ENCODE data around the gene CKAP4.

CKAP4 gene

GRCh38 chr12:106219043-106219442 lies 28.8 kb downstream of the CKAP4 start:
- Histone ChIP-seq H3K4me1 (ENCODE audit: control insufficient read depth, insufficient read depth, low read length) (no peaks in the 10 kb centered on the region), H3K9ac (ENCODE audit: low read depth, low read length) (no peak overlapping the region), H3K27me3 (ENCODE audit: control insufficient read depth, insufficient read depth, low read length) (peaks cover 15% of the 10 kb centered on the region), H3K9me3 (replicated peaks; ENCODE audit: low read length) (peaks cover 11% of the 10 kb centered on the region), H3K4me2 (ENCODE audit: low read length) (no peak overlapping the region), H3K36me3 (ENCODE audit: insufficient read depth, low read length) (no peaks in the 10 kb centered on the region), H3K4me3 (ENCODE audit: low read length) (no peak overlapping the region)

GRCh38 chr12:106217706-106218105 lies 30.1 kb downstream of the CKAP4 start:
- no peak overlapping the region for H3K9ac ChIP-seq (ENCODE audit: low read depth, low read length)
- peaks cover 20% of the 10 kb centered on the region for H3K27me3 ChIP-seq (ENCODE audit: control insufficient read depth, insufficient read depth, low read length)
- peaks cover 11% of the 10 kb centered on the region for H3K9me3 ChIP-seq (replicated peaks; ENCODE audit: low read length)
- no peak overlapping the region for H3K4me3 ChIP-seq (ENCODE audit: low read length)
- H3K4me1 ChIP-seq (ENCODE audit: control insufficient read depth, insufficient read depth, low read length): no peaks in the 10 kb centered on the region
- no peaks in the 10 kb centered on the region for H3K36me3 ChIP-seq (ENCODE audit: insufficient read depth, low read length)
- no peak overlapping the region for H3K4me2 ChIP-seq (ENCODE audit: low read length)

GRCh38 chr12:106214571-106214970 lies 33.2 kb downstream of the CKAP4 start:
- H3K9me3 ChIP-seq (replicated peaks; ENCODE audit: low read length): peaks cover 11% of the 10 kb centered on the region
- peaks cover 33% of the 10 kb centered on the region for H3K27me3 ChIP-seq (ENCODE audit: control insufficient read depth, insufficient read depth, low read length)
- no peaks in the 10 kb centered on the region for H3K36me3 ChIP-seq (ENCODE audit: insufficient read depth, low read length)
- H3K9ac ChIP-seq (ENCODE audit: low read depth, low read length): no peak overlapping the region
- H3K4me3 ChIP-seq (ENCODE audit: low read length): no peak overlapping the region
- H3K4me2 ChIP-seq (ENCODE audit: low read length): no peak overlapping the region
- H3K4me1 ChIP-seq (ENCODE audit: control insufficient read depth, insufficient read depth, low read length): no peaks in the 10 kb centered on the region

DNA sequence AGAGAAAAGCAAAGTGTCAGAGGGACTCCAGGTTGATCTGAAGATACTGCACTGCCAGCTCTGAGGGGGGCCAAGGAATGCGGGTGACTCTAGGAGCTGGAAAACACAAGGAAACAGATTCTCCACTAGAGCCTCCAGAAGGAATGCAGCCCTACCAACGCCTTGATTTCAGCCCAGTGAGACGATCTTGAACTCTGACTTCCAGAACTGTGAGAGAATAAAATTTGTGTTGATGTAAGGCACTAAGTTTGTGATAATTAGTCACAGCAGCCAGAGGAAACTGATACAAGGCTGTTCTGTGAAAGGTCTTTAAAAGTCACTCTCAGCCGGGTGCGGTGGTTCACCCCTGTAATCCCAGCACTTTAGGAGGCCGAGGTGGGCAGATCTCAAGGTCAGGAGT lies 34.2 kb downstream of the CKAP4 start:
- Histone ChIP-seq H3K4me3 (ENCODE audit: low read length) (no peak overlapping the region), H3K27me3 (ENCODE audit: control insufficient read depth, insufficient read depth, low read length) (peaks cover 33% of the 10 kb centered on the region), H3K4me2 (ENCODE audit: low read length) (no peak overlapping the region), H3K9me3 (replicated peaks; ENCODE audit: low read length) (peaks cover 11% of the 10 kb centered on the region), H3K36me3 (ENCODE audit: insufficient read depth, low read length) (no peaks in the 10 kb centered on the region), H3K9ac (ENCODE audit: low read depth, low read length) (no peak overlapping the region), H3K4me1 (ENCODE audit: control insufficient read depth, insufficient read depth, low read length) (no peaks in the 10 kb centered on the region)

- Histone ChIP-seq H3K4me3 (ENCODE audit: low read length) (no peak overlapping the region), H3K4me2 (ENCODE audit: low read length) (no peak overlapping the region), H3K36me3 (ENCODE audit: insufficient read depth, low read length) (no peaks in the 10 kb centered on the region), H3K27me3 (ENCODE audit: control insufficient read depth, insufficient read depth, low read length) (peaks cover 33% of the 10 kb centered on the region), H3K9me3 (replicated peaks; ENCODE audit: low read length) (no peaks in the 10 kb centered on the region), H3K9ac (ENCODE audit: low read depth, low read length) (no peak overlapping the region), H3K4me1 (ENCODE audit: control insufficient read depth, insufficient read depth, low read length) (no peaks in the 10 kb centered on the region)
Observed at GRCh38 chr12:106211973-106212372, 35.8 kb downstream of the CKAP4 start.

DNA sequence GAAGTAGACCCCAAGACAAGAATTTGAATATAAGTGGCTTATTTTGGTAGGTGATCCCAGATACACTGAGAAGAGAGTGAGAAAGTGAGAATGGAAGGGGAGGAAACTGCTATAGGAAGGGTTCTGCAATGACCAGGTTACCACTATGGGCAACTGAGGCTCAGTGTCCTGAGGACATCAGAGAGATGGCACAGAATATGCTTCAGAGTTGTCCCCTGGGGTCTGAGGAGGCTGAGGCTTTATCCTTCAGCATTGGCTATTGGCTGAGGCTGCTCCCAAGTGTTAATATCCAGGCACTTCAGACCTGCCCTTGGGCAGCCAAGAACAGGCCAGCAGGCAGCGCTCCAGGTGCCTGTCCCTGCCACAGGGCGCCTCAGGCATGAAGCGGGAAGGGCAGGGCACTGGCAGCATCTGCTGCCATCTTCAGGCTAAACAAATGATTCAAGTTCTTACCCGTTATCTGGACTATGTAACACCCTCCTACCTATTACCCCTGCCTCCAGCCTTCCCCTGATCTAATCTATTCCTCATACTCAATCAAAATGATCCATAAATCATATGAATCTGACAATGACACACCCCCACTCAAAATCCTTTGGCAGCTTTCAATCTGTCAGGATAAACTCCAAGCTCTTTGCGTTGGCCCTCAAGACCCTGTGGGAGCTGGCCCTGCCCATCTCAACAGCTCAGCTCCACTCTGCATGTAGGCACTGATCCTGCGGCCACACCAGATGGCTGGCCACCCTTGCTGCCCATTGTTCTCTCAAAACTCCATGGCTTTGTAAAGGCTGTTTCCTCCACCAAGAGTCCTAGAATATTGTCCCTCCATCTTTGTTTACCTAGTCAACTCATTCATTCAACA lies 42.4 kb downstream of the CKAP4 start:
- Histone ChIP-seq H3K4me3 (ENCODE audit: low read length) (no peak overlapping the region), H3K9ac (ENCODE audit: low read depth, low read length) (no peak overlapping the region), H3K4me2 (ENCODE audit: low read length) (no peak overlapping the region), H3K36me3 (ENCODE audit: insufficient read depth, low read length) (no peaks in the 10 kb centered on the region), H3K27me3 (ENCODE audit: control insufficient read depth, insufficient read depth, low read length) (peaks cover 3% of the 10 kb centered on the region), H3K4me1 (ENCODE audit: control insufficient read depth, insufficient read depth, low read length) (no peaks in the 10 kb centered on the region), H3K9me3 (replicated peaks; ENCODE audit: low read length) (no peaks in the 10 kb centered on the region)

DNA sequence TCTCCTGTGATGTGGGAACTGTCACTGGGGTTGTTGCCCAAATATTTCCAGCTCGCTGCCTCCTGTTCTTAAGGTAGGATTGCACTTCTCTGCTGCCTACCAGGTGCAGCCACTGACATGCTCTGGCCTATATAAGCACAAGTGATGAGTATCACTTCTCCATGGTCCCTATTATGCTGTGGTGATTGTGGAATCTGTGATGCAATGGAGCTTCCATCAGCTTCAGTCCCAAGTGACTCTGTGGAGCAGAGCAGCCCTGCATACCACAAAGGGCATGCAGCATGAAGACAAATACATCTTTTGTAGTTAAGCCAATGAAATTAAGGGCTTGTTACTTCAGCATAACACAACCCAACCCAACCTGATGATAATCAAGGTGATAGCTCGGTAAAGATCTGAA lies 43.5 kb downstream of the CKAP4 start:
- H3K4me3 ChIP-seq (ENCODE audit: low read length): no peak overlapping the region
- no peak overlapping the region for H3K4me2 ChIP-seq (ENCODE audit: low read length)
- no peaks in the 10 kb centered on the region for H3K27me3 ChIP-seq (ENCODE audit: control insufficient read depth, insufficient read depth, low read length)

GRCh38 chr12:106197906-106198623 lies 49.8 kb downstream of the CKAP4 start:
- H3K9me3 ChIP-seq (replicated peaks; ENCODE audit: low read length): no peaks in the 10 kb centered on the region
- peaks cover 7% of the 10 kb centered on the region for H3K4me1 ChIP-seq (ENCODE audit: control insufficient read depth, insufficient read depth, low read length)
- no peak overlapping the region for H3K4me3 ChIP-seq (ENCODE audit: low read length)
- H3K4me2 ChIP-seq (ENCODE audit: low read length): no peak overlapping the region
- H3K9ac ChIP-seq (ENCODE audit: low read depth, low read length): no peak overlapping the region
- H3K27me3 ChIP-seq (ENCODE audit: control insufficient read depth, insufficient read depth, low read length): peaks cover 8% of the 10 kb centered on the region
- H3K36me3 ChIP-seq (ENCODE audit: insufficient read depth, low read length): no peaks in the 10 kb centered on the region

More for the DNA sequence above, 43.5 kb downstream of the CKAP4 start:
- H3K9me3 ChIP-seq (replicated peaks; ENCODE audit: low read length): no peaks in the 10 kb centered on the region
- H3K9ac ChIP-seq (ENCODE audit: low read depth, low read length): no peak overlapping the region
- no peaks in the 10 kb centered on the region for H3K4me1 ChIP-seq (ENCODE audit: control insufficient read depth, insufficient read depth, low read length)
- H3K36me3 ChIP-seq (ENCODE audit: insufficient read depth, low read length): no peaks in the 10 kb centered on the region

- no peak overlapping the region for H3K4me3 ChIP-seq (ENCODE audit: low read length)
- peaks cover 11% of the 10 kb centered on the region for H3K27me3 ChIP-seq (ENCODE audit: control insufficient read depth, insufficient read depth, low read length)
- no peaks in the 10 kb centered on the region for H3K9me3 ChIP-seq (replicated peaks; ENCODE audit: low read length)
- peaks cover 7% of the 10 kb centered on the region for H3K4me1 ChIP-seq (ENCODE audit: control insufficient read depth, insufficient read depth, low read length)
- no peak overlapping the region for H3K4me2 ChIP-seq (ENCODE audit: low read length)
- no peaks in the 10 kb centered on the region for H3K36me3 ChIP-seq (ENCODE audit: insufficient read depth, low read length)
- no peak overlapping the region for H3K9ac ChIP-seq (ENCODE audit: low read depth, low read length)
Observed at GRCh38 chr12:106195621-106196027, 52.2 kb downstream of the CKAP4 start.

GRCh38 chr12:106194351-106194750 lies 53.5 kb downstream of the CKAP4 start:
- H3K36me3 ChIP-seq (ENCODE audit: insufficient read depth, low read length): no peaks in the 10 kb centered on the region
- peaks cover 7% of the 10 kb centered on the region for H3K4me1 ChIP-seq (ENCODE audit: control insufficient read depth, insufficient read depth, low read length)
- no peaks in the 10 kb centered on the region for H3K9me3 ChIP-seq (replicated peaks; ENCODE audit: low read length)
- H3K9ac ChIP-seq (ENCODE audit: low read depth, low read length): no peak overlapping the region
- H3K27me3 ChIP-seq (ENCODE audit: control insufficient read depth, insufficient read depth, low read length): peaks cover 11% of the 10 kb centered on the region
- no peak overlapping the region for H3K4me3 ChIP-seq (ENCODE audit: low read length)
- no peak overlapping the region for H3K4me2 ChIP-seq (ENCODE audit: low read length)

- H3K9ac ChIP-seq (ENCODE audit: low read depth, low read length): no peak overlapping the region
- peaks cover 14% of the 10 kb centered on the region for H3K27me3 ChIP-seq (ENCODE audit: control insufficient read depth, insufficient read depth, low read length)
- peaks cover 7% of the 10 kb centered on the region for H3K4me1 ChIP-seq (ENCODE audit: control insufficient read depth, insufficient read depth, low read length)
Observed at GRCh38 chr12:106193394-106194215, 54.2 kb downstream of the CKAP4 start.

More at GRCh38 chr12:106193394-106194215, 54.2 kb downstream of the CKAP4 start:
- Histone ChIP-seq H3K4me3 (ENCODE audit: low read length) (no peak overlapping the region), H3K4me2 (ENCODE audit: low read length) (no peak overlapping the region), H3K9me3 (replicated peaks; ENCODE audit: low read length) (no peaks in the 10 kb centered on the region), H3K36me3 (ENCODE audit: insufficient read depth, low read length) (no peaks in the 10 kb centered on the region)

All from skeletal muscle satellite cell (primary cell).